GM06990 (cell line): ENCODE results near the gene MAPK14.

Source experiments
- DNase-seq: peaks from one replicate; pipeline ENCODE4 v3.0.0-alpha.2; 2011; ENCODE audit not compliant: insufficient read length; ENCODE audit errors: extremely low read depth
- H3K27me3 ChIP-seq: replicated peaks from 2 replicates; pipeline ENCODE4 v1.6.0; 2011; ENCODE audit warnings: low read length; ENCODE audit not compliant: control insufficient read depth, insufficient read depth
- H3K36me3 ChIP-seq: 2 replicates; pipeline ENCODE4 v1.5.1; 2011; ENCODE audit warnings: low read length; ENCODE audit not compliant: control insufficient read depth, insufficient read depth
- H3K4me3 ChIP-seq: replicated peaks from 2 replicates; pipeline ENCODE4 v1.5.1; 2011; ENCODE audit warnings: low read depth, mild to moderate bottlenecking, control low read depth, low read length
- TF ChIP-seq, protein P1 (sequence below): IDR thresholded peaks from 2 replicates; pipeline ENCODE4 v1.5.1; 2011; ENCODE audit warnings: low read length, control low read depth, mild to moderate bottlenecking, inconsistent platforms; ENCODE audit not compliant: insufficient read depth, poor library complexity, severe bottlenecking

MAPK14 gene

DNA sequence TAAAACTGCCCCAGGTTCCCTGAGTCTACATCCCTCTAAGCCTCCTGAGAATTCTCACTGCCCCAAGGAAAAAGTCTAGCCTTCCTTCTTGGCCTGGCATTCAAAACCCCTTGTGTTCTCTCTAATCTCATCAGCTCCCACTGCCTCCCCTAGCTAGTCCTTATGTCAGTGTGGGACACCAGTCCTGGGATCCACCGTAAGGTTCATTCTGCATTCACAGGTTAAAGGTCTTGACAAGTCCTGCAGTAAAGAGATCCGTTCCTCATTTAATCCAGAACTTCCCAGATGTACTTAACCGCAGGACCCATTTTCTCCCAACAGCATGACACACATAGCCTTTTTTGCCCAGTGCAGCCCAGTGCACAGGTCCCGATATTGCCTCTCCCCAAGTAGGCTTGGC lies 114.4 kb downstream of the MAPK14 start:
- Histone ChIP-seq H3K36me3 (no peaks in the 10 kb centered on the region; the same call in 1 of the 2 replicates), H3K4me3 (no peak overlapping the region), H3K27me3 (no peaks in the 10 kb centered on the region; the same call in 1 of the 2 replicates)
- no peak for DNase-seq
- TF ChIP-seq, protein P1, sequence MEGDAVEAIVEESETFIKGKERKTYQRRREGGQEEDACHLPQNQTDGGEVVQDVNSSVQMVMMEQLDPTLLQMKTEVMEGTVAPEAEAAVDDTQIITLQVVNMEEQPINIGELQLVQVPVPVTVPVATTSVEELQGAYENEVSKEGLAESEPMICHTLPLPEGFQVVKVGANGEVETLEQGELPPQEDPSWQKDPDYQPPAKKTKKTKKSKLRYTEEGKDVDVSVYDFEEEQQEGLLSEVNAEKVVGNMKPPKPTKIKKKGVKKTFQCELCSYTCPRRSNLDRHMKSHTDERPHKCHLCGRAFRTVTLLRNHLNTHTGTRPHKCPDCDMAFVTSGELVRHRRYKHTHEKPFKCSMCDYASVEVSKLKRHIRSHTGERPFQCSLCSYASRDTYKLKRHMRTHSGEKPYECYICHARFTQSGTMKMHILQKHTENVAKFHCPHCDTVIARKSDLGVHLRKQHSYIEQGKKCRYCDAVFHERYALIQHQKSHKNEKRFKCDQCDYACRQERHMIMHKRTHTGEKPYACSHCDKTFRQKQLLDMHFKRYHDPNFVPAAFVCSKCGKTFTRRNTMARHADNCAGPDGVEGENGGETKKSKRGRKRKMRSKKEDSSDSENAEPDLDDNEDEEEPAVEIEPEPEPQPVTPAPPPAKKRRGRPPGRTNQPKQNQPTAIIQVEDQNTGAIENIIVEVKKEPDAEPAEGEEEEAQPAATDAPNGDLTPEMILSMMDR = no peak

DNA sequence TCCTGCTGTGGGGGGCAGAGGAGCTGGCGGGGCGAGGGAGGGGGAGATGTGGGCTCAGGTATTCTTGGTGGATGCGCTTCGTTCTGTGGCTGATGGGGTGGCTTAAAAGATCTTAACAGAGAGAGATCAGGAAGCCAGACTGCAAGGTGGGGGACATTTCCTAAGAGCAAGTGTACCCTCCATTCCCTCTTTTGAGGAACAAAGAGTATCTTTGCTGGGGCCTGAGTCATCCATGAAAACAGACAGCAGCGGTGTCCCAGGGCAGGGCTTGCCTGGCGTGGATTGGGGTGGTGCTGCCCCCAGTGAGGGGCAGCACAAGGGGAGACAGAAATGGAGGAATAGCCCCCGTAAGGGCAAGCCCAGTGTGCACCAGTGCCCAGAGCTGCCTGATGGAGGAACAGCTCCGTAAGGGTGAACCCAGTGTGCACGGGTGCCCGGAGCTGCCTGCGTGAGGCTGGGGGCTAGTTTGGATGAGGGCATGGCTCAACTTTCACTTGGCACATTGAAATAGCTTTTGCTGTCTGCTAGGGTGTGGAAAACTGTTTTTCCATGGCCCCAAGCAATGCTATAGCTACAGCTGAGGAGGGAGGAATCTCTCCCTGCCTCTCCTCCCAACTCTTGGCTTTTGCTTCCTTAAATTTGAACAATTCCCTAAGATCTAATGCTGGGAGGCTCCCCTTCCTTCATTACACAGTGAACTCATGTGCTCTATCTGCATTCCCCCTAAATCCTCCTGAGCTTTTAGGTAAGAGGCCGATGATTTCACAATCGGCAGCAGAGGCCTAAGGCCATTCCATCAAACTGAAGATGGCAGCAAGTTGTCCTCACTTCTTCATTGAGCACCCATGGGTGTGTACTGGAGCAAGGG lies 115.6 kb downstream of the MAPK14 start:
- Histone ChIP-seq H3K36me3 (no peaks in the 10 kb centered on the region; the same call in 1 of the 2 replicates), H3K27me3 (no peaks in the 10 kb centered on the region; the same call in 1 of the 2 replicates), H3K4me3 (no peak overlapping the region)
- DNase-seq = no peak
- TF ChIP-seq, protein P1 = no peak

DNA sequence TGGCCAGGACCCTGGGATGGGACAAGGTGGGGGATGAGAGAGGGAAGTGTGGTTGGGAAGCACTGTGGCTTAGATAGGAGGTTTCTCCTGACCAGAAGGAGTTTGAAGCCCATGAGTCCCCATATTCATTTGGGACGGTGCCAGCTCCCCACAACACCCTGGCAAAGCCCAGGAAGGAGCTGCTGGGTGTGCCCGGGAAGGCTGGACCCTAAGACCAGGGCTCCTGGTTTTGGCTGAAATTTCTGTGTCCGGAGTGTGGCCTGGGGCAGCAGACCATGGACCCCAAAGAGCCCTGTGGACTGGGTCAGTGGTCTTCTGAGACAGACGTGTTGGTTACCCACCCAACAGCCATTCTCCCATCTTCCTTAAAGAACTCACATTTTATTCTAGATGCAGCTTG lies 117.9 kb downstream of the MAPK14 start:
- no peak overlapping the region for H3K4me3 ChIP-seq
- TF ChIP-seq, protein P1 = no peak
- H3K36me3 ChIP-seq = no peaks in the 10 kb centered on the region
- no peak for DNase-seq
- H3K27me3 ChIP-seq = no peaks in the 10 kb centered on the region; the same call in 1 of the 2 replicates

DNA sequence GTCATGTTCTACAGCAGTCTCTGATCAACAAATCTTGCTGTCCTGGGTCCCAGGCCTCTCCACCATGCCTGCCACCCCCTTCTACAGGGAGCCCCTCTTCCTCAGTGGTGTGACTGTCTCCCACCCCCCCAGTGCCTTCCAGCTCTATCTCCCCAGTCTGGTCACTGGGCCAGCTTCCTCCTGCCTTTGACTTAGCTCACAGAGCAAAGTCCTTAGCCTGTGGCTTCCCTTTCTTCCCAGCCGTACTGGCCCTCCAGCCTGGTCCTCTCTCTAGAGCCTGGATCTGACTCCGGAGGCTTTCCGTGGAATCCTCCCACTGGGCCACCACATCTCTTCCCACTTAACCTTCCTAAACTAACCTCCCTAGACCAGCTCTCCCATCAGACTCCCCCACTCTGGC lies 119.7 kb downstream of the MAPK14 start:
- no peaks in the 10 kb centered on the region; the same call in 1 of the 2 replicates for H3K27me3 ChIP-seq
- DNase-seq = no peak
- H3K4me3 ChIP-seq = no peak overlapping the region
- no peaks in the 10 kb centered on the region for H3K36me3 ChIP-seq
- TF ChIP-seq, protein P1 = no peak

DNA sequence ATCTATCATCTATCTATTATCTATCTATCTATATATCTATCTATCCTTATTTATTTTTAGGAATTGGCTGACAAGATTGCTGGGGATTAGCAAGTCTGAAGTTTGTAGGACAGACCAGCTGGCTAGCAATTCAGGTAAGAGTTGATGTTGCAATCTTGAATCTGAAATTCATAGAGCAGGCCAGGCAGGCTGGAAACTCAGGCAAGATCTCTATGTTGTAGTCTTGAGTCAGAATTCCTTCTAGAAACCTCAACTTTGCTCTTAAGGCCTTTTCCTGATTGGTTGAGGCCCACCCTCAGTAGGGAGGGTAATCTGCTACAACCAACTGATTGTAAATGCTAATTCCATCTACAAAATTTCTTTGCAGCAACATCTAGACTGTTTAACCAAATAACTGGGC lies 121.9 kb downstream of the MAPK14 start:
- no peaks in the 10 kb centered on the region; the same call in 1 of the 2 replicates for H3K27me3 ChIP-seq

More for the DNA sequence above, 121.9 kb downstream of the MAPK14 start:
- H3K4me3 ChIP-seq = no peak overlapping the region
- H3K36me3 ChIP-seq = no peaks in the 10 kb centered on the region
- DNase-seq = no peak
- TF ChIP-seq, protein P1 = no peak
